NCI-H524 (cell line): ENCODE measurements around the gene TUBA4B.
"Not testable (repeated sequence)": the region's sequence is repeated elsewhere in the genome, so short reads cannot be mapped to it uniquely, and the experiment has no call there.

Source experiments
- DNase-seq, 2 experiments: peaks; one replicate each; lab custom pipeline; 2025; lab: John Stamatoyannopoulos, UW

Gene TUBA4B

GRCh38 chr2:219291910-219292490 lies 39.0 kb downstream of the TUBA4B start:
- DNase-seq: no peak

GRCh38 chr2:219292616-219293015 lies 39.6 kb downstream of the TUBA4B start:
- no peak for DNase-seq

- no peak for DNase-seq
These were observed 40.7 kb downstream of the TUBA4B start for GRCh38 chr2:219293736-219294231.

DNA sequence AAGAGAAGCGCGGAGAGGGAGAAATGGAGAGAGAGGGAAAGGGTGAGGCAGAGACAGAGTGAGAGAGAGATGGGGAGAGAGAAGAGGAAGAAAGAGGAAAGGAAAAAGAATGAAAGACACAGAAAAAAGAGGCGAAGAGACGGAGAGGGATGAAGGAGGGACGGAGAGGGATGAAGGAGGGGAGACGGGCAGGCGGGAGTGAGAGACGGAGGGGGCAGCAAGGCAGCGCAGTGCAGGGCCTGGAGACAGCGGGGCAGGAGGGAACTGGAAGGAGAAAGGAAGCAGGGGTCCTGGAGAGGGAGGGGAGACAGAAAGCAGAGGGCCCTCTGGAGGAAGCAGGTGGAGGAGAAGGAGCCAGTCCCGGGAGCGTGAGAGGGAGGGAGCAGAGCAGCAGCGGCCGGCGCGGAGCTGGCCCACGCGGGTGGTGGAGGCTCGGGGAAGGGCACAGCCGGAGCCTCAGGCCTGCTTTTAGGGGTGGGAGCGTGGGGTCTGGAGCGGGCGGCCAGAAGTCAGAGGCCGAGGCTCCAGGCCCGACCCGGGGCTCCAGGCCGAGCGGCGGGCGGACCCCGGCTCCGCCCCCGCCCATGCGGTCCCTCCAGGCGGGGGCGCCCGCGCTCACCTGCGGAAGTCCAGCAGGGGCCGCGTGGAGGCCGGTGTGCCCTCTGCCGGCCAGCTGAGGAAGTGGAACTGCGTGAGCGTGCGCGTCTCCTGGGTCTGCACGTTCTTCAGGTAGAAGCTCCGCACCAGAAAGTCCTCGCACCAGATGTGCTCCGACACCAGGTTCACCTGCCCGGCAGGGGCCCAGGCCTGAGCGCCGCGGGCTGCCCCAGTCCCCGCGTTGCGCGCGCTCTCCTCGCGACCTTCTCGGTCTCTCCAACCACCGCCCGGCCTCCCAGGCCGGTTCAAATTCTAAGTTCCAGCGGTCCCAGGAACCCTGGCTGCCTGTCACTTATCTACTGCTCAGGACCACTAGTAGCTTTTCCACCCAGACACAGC lies 41.6 kb downstream of the TUBA4B start:
- peak; percentile 54 to 73 for DNase-seq

DNA sequence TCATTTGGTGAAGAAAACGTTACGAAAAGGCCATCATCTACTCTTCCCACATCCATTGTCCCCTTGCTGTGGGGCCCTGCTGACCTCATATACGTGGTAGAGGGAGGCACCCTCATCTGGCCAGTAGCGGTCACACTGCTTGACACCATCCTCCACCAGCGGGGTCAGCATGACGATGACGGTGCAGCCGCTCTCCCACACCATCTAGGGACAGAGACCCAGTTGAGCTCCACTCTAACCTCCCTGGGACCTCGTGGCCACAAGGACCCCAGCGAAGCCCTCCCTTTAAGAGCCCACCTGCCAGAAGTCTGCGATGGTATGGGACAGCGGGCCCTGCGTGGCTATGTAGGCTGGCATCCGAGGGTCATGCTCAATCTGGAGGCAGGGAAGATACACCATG lies 43.1 kb downstream of the TUBA4B start:
- DNase-seq: no peak

DNA sequence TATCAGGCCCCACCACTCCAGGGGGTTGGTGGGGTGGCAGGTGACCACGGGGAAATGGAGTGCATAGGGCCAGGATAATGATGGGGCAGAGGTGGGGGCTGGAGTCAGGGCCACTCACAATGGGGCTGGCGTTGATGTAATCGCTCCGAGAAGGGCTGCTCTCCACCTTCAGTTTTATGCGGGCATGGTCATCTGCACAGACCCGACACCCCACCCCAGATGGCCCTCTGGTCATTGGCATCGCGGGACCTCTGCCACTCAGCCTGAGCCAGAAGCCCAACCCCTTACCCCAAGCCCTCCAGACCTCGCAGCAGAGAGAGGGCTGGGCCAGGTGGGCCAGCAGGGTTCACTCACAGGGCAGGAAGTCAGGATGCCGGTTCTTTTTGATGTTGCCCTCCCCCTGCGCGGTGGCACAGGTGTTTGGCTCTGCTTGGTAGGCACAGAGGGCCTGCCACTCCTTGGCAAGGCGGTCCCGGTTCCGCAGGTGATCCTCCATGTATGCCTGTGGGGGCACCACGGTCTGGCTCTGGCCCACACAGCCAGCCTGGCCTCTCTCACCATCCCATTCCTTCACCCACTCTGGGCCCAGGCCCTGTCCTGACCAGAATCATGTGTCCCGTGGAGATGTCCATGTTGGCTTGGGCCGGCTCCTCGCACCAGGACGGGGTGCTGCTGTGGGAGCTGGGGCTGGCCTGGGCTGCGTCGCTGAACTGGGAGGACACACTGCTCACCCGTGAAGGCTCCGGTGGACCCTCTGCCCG lies 43.8 kb downstream of the TUBA4B start:
- no peak for DNase-seq

GRCh38 chr2:219297766-219298456 lies 44.9 kb downstream of the TUBA4B start:
- DNase-seq: no peak

- DNase-seq: peak; percentile 13 to 67
These were observed 45.8 kb downstream of the TUBA4B start for GRCh38 chr2:219298759-219299371.

DNA sequence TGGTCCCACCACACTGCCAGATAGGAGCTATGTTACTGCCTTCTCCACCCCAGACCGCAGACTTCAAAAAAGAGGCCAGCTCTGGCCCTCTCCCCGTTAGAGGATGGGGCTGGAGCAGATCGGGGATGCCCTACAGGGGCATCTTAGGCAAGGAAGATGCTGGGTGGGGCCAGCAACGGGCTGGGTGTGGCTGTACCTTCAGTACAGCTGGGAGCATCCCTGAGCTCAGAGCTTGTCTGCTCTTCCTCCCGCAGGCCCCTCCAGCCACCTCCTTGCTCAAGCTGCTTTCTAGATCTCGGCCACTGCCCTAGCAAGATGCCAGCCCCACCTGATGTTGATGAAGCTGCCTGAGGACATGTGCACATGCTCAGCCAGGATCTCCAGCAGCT lies 46.3 kb downstream of the TUBA4B start:
- no peak for DNase-seq

- no peak for DNase-seq
These were observed 47.0 kb downstream of the TUBA4B start for GRCh38 chr2:219300022-219300421.

GRCh38 chr2:219302412-219302968 lies 49.4 kb downstream of the TUBA4B start:
- no peak for DNase-seq

GRCh38 chr2:219304223-219304622 lies 51.2 kb downstream of the TUBA4B start:
- no peak for DNase-seq

DNA sequence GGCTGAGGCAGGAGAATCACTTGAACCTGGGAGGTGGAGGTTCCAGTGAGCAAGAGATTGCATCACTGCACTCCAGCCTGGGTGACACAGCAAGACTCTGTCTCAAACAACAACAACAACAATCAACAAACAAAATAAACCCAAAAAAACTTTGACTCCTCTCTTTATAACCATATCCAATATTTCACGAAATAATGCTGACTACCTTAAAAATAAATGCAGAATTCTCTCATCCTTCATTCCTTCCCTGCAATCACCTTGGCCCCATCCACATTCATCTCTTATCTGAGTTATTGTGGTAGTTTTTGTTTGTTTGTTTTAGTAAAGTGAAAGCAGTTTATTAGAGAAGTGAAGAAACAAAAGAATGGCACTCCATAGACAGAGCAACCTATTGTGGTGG lies 53.0 kb downstream of the TUBA4B start:
- DNase-seq: no peak

DNA sequence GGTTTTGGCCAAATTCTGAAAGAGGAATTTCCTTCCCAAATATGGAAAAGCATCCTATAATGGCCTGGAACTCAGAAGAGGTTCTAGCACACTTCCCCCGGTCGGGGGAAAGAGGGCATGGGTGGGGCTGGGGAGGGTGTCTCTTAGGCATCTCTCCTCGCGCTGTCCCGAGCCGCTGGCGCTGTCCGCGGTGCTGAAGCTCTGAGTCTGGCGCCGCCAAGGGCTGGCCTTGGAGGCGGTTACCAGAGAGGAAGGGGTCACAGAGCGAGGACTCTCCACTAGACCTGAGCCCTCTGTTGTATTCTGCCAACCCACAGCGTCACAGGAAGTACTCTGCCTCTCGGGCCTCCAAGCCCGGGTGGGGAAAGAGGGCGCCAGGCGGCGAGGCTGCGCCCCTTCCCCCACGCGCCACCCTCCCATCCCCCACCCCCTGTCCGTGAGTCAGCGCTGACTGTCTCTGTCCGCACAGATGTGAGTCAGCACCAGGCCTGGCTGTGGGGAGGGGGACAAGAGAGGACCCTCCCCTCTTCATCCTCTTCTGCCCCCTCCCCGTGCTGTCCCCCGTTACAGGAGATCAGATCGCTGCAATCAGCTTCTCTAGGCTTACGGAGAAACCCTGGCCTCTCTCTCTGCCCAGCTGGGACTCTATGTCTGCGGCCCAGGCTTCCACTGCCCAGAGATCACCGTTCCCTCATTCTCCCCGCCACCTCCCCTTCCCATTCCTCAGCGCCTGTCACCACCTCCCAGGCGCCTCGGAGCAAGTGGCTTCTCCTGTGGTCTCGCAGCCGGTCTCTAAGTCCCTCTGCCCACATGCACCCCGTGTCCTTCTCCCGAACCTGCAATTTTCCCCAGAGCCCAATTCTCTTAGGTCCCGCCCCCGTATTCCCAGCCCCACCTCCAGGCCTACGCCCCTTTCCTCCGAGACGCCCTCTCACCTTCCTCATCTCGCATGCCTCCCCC lies 55.4 kb downstream of the TUBA4B start:
- DNase-seq: peak; percentile 25 to 51

GRCh38 chr2:219309278-219309677 lies 56.2 kb downstream of the TUBA4B start, which contains the start of gene PTPRN:
PTPRN (minus strand) TSS chr2:219309401; CDS start chr2:219309332, 69 bp downstream.
- DNase-seq: peak; percentile 67 to 85

DNA sequence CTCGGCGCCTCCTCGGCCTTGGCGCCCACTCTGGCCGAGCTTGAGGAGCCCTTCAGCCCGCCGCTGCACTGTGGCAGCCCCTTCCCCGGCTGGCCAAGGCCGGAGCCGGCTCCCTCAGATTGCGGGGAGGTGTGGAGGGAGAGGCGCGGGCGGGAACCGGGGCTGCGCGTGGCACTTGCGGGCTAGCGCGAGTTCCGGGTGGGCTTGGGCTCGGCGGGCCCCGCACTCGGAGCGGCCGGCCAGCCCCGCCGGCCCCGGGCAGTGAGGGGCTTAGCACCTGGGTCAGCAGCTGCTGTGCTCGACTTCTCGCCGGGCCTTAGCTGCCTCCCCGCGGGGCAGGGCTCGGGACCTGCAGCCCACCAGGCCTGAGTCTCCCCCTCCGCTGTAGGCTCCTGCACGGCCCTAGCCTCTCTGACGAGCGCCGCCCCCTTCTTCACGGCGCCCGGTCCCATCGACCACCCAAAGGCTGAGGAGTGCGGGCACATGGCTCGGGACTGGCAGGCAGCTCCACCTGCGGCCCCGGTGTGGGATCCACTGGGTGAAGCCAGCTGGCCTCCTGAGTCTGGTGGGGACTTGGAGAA lies 59.7 kb downstream of the TUBA4B start:
- not testable (repeated sequence) for DNase-seq

DNA sequence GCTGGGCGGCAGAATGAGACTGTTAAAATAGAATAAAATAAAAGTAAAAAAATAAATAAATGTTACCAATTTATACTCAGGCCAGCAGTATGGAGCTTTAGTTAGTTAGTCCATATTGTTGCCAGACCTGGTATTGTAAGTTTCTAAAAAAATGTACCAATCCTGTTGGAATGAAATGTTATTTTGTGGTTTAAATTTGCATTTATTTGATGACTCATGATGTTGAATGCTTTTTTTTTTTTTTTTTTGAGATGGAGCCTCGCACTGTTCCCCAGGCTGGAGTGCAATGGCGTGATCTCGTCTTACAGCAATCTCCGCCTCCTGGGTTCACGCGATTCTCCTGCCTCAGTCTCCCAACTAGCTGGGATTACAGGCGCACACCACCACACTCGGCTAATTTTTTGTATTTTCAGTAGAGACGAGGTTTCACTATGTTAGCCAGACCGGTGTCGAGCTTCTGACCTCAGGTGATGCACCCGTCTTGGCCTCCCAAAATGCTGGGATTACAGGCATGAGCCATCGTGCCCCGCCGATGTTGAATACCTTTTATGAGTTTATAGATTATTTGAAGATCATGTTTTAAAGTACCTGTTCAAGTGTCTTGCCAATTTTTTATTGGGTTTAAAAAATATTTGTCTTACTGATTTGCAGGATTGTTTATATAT lies 61.9 kb downstream of the TUBA4B start:
- no peak for DNase-seq
